GM12864 (cell line): ENCODE data around the gene SCGB1D1.

ENCODE experiments used
- DNase-seq: peaks from one replicate; pipeline ENCODE4 v3.0.0-alpha.2; 2011; ENCODE audit warnings: low read depth
- H3K4me3 ChIP-seq: 2 replicates; pipeline ENCODE4 v1.5.1; 2011; ENCODE audit warnings: mild to moderate bottlenecking, low read depth, low read length, control low read depth
- TF ChIP-seq, protein P1 (sequence below): IDR thresholded peaks from 2 replicates; pipeline ENCODE4 v1.5.1; 2011; ENCODE audit warnings: low read depth, mild to moderate bottlenecking, moderate library complexity, low read length, control low read depth, inconsistent platforms; ENCODE audit errors: missing control alignments

Gene SCGB1D1

GRCh38 chr11:62144641-62145255 lies 45.3 kb upstream of the SCGB1D1 start:
- no peak for DNase-seq
- H3K4me3 ChIP-seq = no peak overlapping the region
- TF ChIP-seq, protein P1, sequence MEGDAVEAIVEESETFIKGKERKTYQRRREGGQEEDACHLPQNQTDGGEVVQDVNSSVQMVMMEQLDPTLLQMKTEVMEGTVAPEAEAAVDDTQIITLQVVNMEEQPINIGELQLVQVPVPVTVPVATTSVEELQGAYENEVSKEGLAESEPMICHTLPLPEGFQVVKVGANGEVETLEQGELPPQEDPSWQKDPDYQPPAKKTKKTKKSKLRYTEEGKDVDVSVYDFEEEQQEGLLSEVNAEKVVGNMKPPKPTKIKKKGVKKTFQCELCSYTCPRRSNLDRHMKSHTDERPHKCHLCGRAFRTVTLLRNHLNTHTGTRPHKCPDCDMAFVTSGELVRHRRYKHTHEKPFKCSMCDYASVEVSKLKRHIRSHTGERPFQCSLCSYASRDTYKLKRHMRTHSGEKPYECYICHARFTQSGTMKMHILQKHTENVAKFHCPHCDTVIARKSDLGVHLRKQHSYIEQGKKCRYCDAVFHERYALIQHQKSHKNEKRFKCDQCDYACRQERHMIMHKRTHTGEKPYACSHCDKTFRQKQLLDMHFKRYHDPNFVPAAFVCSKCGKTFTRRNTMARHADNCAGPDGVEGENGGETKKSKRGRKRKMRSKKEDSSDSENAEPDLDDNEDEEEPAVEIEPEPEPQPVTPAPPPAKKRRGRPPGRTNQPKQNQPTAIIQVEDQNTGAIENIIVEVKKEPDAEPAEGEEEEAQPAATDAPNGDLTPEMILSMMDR = no peak

DNA sequence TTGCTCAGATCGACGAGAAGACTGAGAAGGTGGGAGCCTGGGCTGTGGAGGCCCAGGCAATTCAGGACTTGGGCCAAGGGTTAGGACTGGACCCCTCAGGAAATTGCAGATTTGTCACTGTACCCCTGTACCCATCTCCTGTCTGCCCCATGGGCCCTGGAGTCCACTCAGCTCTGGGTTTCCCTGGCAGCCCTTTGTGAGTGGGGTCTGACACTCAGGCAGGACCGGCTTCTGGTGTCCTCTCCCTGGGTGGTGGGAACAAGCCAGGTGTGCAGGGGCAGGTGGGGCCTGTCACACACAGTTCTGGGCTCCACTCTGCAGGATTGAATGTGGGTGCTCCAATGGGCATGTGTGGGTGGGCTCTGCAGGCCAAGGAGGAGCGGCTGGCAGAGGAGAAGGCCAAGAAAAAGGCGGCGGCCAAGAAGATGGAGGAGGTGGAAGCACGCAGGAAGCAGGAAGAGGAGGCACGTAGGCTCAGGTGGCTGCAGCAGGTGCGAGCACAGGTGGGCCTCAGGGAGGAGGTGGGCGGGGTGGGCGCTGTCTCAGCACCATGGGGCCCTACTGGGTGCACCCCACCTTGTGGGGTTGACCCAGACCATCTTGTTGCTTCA lies 44.6 kb upstream of the SCGB1D1 start:
- TF ChIP-seq, protein P1 = no peak
- DNase-seq = no peak
- H3K4me3 ChIP-seq = no peak overlapping the region

DNA sequence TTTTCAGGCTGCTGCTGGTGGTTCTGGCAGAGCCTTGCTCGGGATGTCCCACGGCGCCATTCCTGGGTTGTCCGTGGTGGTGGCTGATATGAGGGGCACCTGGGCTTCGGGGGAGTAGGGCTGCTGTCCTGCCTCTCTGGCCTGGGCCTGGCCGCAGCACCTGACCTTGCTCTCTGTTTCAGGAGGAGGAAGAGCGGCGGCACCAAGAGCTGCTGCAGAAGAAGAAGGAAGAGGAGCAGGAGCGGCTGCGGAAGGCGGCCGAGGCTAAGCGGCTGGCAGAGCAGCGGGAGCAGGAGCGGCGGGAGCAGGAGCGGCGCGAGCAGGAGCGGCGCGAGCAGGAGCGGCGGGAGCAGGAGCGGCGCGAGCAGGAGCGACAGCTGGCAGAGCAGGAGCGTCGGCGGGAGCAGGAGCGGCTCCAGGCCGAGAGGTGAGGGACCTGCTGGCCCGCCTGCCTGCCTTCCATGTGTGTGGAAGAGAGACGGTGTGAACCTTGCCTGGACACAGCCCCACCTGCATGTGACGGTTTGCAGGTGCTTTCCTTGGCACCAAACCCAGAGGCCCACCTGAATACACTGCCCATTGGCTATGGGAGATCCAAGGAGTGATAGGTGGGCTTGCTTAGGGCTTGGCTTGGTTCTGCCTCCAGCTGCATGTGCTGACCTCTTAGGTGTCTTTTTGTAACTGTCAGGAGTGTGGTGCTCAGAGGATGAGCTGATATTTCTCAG lies 43.4 kb upstream of the SCGB1D1 start:
- DNase-seq = no peak
- H3K4me3 ChIP-seq = no peak overlapping the region
- TF ChIP-seq, protein P1 = no peak

- no peak for DNase-seq
- no peak overlapping the region for H3K4me3 ChIP-seq
- TF ChIP-seq, protein P1 = no peak
Measured at GRCh38 chr11:62147545-62147944, 42.5 kb upstream of the SCGB1D1 start.

DNA sequence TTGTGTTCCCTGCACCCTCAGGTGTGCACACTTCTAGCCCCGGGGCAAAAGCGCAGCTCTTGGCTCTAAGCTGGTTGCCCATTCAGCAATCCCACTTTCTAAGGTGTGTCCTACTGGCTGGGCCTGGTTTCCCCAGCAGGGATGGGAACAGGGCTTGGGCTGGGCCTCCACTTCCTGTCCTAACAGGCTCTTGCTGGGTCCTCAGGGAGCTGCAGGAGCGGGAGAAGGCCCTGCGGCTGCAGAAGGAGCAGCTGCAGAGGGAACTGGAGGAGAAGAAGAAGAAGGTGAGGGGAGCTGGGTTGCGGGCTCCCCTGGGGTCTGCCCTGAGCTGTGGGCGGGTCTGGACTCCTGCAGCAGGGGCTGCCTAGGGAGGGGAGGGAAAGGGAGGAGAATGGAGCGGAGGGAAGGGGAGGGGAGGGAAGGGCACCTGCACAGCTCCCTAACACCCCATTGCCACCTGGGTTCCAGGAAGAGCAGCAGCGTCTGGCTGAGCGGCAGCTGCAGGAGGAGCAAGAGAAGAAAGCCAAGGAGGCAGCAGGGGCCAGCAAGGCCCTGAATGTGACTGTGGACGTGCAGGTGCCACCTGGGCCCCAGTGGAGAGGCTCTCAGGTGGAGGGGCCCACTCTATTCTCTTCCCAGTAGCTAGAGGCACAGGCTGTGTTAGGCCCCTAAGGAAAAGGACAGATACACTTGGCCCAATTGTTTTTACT lies 41.6 kb upstream of the SCGB1D1 start:
- DNase-seq = no peak
- TF ChIP-seq, protein P1 = no peak
- H3K4me3 ChIP-seq = no peak overlapping the region

GRCh38 chr11:62149986-62150886 lies 39.8 kb upstream of the SCGB1D1 start:
- TF ChIP-seq, protein P1 = no peak
- no peak overlapping the region for H3K4me3 ChIP-seq
- no peak for DNase-seq
